ENCODE data around the gene DNAJC5.
A peak's percentile ranks its signal among the peaks of the same experiment; 100 is the strongest.

DNAJC5 gene

DNA sequence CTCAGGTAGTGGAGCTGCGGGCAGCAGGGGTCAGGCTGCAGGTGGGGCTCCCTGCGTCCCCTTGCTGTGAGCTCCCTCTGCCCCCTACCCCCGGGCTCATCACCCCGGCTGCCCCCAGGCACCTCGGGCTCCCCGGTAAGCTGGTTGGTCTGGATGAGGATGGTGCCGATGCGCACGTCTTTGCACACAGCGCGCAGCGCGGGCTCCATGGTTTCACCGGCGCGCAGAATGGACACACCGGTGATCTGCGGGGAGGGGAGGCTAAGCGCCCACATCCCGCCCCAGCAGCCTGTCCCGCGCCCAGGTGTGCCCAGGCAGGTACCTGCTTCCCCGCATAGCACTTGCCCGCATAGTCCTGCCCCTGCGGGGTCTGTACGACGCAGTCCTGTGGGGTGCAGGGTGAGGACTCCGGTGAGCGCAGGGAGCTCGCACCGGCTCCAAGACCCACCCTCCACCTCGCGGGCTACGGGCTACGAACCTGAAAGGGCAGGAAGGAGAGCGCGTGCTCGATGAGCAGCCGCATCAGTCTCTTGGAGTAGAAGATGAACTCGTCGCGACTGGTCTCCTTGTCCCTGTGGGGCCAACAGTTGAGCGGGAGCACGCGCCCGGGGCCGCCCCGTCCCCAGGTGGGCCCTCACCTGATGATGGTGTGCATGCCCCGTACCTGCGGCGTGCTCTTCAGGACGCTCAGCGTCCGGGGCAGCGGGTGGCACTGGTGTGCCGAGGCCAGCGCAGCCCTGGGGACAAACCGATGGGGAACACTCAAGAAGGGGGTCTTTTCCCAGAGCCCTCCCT is 45.7 kb downstream of the DNAJC5 start:
- DNase-seq (ENCODE audit: low read depth), result no peak

GRCh38 chr20:63941282-63942081 is 46.6 kb downstream of the DNAJC5 start:
- peak; percentile 15 for DNase-seq (ENCODE audit: low read depth)

GRCh38 chr20:63942250-63942951 is 47.5 kb downstream of the DNAJC5 start:
- DNase-seq (ENCODE audit: low read depth), result peak; percentile 30

- DNase-seq (ENCODE audit: low read depth), result no peak
Observed at GRCh38 chr20:63942969-63943807, 48.3 kb downstream of the DNAJC5 start.

DNA sequence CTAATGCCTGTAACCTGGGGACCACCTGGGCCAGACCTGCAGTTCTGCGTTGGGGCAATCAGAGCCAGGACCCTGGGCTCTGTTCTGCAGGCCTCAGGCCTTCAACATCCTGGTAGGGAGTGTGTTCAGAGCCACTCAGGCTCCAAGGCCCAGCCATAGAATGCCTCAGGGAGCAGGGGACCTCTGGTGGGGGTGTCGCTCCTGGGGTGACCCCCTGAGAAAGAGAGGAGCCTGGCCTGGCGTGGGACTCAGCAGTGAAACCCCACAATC is 48.8 kb downstream of the DNAJC5 start:
- no peak for DNase-seq (ENCODE audit: low read depth)

- no peak for DNase-seq (ENCODE audit: low read depth)
Observed at GRCh38 chr20:63944078-63944941, 49.4 kb downstream of the DNAJC5 start.

GRCh38 chr20:63945031-63945658 is 50.2 kb downstream of the DNAJC5 start:
- no peak for DNase-seq (ENCODE audit: low read depth)

DNA sequence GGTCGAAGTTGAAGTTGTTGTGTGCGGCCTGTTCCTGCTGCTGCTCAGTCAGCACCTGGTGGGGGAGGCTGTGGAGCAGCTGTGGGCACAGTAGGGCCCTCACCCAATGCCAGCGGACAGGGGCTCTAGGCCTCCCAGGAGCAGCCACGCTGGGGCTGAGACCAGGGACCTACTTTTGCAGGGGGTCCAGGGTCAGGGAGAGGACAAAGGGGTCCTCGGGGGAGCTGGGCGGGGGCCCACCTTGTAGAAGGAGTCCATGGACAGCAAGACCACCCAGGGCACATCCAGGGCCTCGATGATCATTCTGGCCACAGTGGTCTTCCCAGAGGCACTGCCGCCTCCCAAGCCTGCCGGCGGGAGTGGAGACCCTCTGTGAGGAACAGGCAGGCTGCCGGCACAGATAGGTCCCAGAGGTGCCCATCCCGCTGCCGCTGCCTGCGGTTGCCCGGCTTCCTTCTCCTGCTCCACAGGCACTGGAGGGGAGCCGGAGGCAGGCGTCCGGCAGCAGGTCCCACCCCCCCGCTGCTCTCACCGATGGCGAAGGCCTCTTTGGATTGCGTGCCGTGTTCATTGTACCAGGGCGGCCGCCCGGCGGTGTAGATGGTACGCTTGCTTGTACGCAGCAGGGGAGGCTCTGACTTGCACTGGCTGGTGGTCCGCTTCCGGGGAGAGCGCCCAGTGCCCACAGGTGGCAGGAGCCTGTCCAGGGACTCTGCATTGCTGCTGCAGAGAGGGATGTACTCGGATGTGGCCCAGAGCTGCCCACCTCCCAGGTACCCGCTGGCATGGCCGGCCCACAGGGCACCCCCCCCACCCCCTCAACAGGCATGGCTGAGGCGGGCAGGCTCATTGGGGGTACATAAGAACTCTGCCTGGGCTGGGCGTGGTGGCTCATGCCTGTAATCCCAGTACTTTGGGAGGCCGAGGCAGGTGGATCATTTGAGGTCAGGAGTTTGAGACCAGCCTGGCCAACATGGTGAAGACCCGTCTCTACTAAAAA is 51.3 kb downstream of the DNAJC5 start:
- no peak for DNase-seq (ENCODE audit: low read depth)

- no peak for DNase-seq (ENCODE audit: low read depth)
Observed at GRCh38 chr20:63946986-63947637, 52.2 kb downstream of the DNAJC5 start.

DNA sequence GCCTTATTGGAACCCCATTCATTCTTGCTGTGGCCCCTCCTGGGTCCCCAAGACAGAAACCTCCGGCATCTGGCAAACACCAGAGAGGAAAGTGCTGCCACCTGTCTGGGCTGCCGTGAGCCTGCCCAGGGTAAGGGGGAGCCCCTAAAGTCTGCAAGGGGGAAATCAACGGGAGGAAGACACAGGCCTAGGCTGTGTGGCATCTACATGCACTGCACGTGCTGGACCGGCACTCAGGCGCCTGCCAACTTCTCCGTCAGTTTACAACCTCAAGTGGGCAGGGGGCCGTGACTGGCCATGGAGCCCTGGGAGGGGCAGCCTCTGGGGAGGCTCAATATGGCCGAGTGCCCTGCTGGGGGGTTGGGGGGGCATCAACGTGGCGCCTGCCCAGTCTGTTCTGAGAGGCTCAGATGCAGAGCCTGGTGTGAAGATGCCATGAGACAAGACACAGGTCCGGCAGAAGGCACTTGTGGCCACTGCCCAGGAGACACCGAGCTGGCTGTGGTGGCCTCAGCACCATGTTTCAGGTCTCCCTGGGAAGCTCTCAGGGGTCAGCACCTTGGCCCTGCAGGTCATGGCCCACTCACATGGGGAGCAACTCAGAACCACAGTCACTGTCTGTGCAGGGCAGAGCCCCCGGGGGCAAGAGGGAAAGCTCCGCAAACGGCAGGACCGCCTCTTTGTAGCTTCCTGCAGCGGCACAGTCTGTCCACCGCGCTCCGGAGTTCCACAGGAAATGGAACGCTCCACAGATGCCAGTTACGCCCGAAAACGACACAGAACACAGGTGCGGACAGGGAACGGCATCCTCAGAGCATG is 52.9 kb downstream of the DNAJC5 start:
- DNase-seq (ENCODE audit: low read depth), result no peak

GRCh38 chr20:63950701-63951397 is 55.9 kb downstream of the DNAJC5 start:
- DNase-seq (ENCODE audit: low read depth), result no peak

- no peak for DNase-seq (ENCODE audit: low read depth)
Observed at GRCh38 chr20:63951398-63952209, 56.7 kb downstream of the DNAJC5 start.

DNA sequence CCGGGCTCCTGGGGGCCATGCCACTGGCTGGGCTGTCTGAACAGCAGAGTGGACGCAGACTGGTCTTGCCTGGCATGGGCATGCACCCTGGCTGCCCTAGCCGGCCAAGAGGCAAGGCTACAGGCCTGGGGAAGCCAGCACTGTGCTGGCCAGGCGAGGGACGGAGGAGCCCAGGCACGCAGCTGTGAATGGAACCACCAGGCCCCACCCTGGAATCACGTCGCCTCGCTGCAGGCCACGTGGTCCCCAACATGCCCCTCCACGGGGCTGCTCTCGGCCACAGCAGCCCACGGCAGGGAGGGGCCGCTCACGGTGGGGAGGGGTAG is 57.2 kb downstream of the DNAJC5 start:
- no peak for DNase-seq (ENCODE audit: low read depth)

GRCh38 chr20:63952769-63953168 is 57.8 kb downstream of the DNAJC5 start:
- DNase-seq (ENCODE audit: low read depth), result no peak

DNA sequence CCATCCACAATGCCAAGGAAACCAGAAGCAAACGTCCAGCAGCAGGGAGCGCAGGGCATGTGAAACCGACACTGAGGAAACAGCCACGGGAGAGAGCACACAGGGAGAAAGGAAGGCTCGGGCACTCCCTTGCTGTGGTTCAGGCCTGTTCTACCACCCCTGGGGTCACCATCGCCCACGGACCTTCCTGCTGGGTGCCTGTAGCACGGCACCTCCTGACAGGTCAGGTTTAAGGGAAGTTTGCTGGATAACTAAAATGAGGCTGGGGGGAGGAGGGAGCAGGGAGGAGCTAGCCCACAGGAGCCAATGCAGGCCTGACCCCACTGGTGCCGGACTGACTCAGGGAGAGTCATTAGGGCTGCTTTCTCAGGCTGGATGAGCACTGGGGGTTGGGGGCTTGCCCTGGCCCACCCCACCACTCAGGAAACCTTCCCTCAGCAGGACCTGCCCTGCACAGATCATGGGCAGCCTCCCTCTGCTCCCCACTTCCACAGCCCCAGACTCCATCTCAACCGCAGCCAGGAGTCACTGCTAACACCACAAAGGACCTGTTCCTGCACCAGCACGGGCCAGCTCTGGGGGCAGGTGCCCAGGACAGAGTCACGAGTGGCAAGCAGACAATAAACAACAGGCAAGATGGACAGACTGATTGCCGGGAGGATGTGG is 59.0 kb downstream of the DNAJC5 start:
- no peak for DNase-seq (ENCODE audit: low read depth)

DNA sequence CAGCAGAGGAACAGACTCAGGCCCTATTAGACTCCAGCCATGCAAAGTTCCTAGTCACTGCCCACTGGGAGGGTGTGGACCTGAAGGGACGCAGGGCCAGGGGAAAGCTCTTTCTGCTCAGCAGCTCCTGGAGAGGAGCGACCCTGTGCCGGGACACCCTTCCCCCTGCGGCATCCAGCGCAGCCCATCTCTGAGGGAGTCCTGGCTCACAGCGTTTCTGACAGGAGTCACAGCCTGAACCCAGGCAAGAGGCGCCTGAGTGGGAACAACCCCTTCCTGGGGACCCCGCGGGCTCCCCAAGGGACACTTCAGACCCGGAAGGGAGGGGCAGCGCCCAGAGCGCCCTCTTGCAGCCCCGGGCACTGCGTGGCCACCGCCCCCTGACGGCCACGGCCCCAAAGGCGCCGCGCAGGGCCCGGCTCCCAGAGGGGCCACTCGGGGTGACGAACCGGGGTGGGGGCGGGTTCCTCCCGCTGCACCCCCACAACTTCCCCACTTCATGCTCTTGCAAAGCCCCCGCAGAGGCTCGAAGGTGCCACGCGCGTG is 60.4 kb downstream of the DNAJC5 start:
- DNase-seq (ENCODE audit: low read depth), result peak; percentile 48

All from EH (cell line).